Left forelimb (tissue), 1 donor: ENCODE measurements around the gene HYAL3.
"Not testable (repeated sequence)": the region's sequence is repeated elsewhere in the genome, so short reads cannot be mapped to it uniquely, and the experiment has no call there.

Experiments used
- DNase-seq: peaks from one replicate; pipeline ENCODE4 v3.0.0-alpha.2; 2018; ENCODE audit warnings: low spot score

Gene HYAL3

DNA sequence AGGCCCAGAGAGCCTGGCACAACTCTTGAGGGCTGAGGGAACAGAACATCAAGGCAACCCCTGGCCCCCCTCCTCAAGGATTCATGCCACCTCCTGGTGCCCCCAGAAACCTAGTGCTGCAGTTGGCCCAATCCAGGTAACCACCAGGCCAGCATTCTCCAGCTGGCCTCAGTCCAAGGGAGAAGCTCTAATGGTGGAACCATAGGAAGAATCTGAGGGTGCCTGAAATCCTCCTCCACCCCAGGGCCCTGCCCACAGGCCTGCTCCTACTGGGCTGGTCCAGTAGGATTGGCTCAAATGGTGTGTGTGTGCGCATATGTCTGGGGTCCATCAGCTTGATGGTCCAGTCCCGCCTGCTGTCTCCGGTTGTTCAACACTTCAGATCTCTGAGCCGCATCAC lies 15.6 kb upstream of the HYAL3 start:
- no peak for DNase-seq

DNA sequence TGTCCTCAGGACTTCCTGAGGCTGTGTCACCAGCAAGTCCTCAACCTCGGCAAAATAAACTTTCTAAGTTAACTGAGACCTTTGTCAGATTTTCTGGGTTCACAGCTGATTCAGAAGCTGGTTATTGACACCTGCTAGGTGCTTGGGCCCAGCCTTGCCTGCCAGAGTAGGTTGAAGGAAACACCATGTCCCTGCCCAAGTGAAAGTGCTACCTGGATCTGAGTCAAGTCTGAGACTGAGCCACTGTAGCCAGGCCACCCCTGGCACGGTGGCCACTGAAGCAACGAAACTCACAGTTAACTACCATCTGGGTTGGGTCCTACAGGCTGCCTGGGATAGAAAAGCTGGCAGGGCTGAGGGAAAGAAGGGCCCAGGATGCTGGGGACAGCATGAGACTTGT lies 15.1 kb upstream of the HYAL3 start:
- no peak for DNase-seq

DNA sequence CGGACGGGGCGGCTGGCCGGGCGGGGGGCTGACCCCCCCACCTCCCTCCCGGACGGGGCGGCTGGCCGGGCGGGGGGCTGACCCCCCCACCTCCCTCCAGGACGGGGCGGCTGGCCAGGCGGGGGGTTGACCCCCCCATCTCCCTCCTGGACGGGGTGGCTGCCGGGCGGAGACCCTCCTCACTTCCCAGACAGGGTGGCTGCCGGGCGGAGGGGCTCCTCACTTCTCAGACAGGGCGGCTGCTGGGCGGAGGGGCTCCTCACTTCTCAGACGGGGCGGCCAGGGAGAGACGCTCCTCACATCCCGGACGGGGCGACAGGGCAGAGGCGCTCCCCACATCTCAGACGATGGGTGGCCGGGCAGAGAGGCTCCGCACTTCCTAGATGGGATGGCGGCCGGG lies 12.8 kb upstream of the HYAL3 start:
- DNase-seq = not testable (repeated sequence)

DNA sequence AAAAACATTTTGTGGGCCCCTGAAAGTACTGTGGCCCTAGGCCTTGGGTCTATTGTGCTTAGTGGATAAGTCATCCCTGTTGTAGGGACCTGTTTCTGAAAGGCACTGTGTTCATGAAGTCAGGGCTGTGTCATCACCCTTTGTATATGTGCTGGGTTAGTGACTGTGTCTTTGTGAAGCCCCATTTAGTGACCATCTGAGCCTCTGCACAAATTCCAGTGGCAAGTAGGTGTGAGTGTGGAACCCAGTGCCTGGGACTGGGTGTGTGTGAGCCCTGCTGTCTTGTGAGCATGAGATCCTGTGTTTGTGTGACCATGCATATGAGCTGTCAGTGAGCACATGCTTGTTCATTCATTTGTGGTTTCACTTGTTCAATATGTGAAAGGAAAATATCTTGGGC lies 5.4 kb upstream of the HYAL3 start:
- no peak for DNase-seq

DNA sequence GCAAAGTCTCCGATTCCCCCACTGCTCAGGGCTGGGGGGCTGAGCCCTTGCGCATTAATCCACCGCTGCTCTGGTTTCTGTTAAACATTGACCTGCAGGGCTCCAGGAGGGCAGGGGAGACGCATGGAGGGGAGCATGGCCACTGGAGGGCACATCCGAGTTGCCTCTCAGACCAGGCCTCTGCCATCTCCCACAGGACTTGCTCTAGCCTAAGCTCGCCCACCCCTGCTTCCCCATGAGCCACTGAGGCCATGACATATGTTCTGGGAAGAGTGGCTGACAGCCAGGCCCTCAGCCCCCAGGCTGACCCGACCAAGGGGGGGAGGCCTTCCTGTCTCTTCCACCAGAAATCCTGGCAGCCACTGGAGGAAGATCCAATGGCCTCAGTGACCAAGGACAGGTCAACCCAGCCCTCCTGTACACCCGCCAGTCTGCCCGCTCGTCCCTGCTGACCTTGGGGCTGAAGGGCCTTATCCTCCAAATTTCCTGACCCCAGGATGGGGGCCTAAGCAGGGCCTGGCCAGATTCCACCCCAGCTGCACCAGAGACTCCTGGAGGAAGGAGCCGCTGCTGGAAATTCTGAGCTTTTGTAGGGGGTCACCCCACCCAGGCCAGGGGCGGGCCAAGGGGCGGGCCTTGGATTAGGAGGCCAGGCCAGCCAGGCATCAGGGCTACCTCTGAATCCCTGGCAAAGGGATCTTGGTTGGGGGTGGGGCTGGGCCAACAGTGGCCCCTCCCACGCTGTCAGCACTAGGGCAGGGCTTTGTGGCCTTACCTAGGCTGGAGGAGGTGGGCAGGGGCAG lies 4.0 kb upstream of the HYAL3 start, which contains the start of gene HYAL1:
HYAL1 (minus strand) TSS at position 562 of the 803 bp plus-strand sequence. CDS start 618 bp downstream, outside the sequence.
- DNase-seq = peak; percentile 64

DNA sequence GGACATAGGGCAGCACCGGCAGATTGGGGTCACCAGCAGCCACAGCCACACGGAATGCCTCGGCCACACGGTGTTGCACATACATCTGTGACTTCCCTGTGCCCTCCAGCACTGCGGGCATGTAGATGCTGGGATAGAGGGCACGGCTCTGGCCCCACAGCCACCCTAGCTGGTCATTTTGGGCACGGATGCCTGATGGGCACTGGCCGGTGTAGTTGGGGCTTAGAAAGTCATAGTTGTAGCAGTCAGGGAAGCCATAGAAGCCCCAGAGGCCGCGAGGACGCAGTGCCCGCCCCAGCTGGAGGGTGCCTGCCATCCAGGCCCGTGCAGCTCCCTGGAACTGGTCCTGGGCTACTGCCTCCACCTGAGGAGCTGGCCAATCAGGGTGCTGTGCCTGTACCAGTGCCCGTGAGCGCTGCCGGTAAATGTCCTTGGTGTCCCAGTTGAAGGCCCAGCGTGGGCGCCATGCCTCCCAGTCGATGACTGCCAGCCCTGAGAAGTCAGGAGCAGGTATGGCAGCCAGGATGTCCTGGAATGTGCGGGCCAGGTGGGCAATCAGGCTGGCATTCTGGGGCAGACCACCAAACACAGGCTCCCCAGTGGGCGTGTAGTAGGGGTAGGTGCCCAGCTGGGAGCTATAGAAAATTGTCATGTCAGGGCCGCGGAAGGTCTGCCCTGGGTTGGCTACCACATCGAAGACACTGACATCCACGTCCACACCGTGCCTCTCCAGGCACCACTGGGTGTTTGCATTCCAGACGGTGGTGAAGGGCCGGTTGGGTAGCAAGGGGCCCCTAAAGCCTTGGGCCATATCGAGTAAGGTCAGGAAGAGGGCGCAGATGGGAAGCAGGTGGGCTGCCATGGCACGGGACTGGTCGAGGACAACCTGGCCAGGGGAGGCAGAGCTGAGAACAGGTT lies 3.1 kb upstream of the HYAL3 start:
- no peak for DNase-seq

DNA sequence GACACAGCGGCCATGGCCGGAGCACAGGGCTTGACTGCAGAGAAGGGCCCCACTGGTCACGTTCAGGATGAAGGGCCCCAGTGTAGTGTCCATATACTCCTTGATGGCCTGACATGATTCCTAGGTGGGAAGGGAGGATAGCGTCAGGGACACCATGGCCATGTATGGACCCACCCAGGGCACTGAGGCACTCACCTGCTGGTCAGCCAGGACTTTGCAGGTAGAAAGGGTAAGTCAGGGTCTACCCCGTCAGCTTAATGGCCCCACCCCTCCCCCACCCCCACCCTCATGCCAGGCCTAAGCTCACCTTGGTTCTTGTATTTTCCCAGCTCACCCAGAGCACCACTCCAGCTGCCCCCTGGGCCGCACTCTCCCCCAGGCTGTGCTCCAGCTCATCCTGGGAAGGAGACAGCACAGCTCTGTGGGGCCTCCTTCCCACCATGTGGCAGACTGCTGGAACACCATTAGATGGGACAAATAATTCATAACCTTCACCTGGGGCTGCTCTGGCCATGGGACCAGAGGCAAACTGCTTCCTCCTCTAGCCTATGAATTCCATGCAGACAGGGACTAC lies 1.6 kb upstream of the HYAL3 start:
- no peak for DNase-seq

DNA sequence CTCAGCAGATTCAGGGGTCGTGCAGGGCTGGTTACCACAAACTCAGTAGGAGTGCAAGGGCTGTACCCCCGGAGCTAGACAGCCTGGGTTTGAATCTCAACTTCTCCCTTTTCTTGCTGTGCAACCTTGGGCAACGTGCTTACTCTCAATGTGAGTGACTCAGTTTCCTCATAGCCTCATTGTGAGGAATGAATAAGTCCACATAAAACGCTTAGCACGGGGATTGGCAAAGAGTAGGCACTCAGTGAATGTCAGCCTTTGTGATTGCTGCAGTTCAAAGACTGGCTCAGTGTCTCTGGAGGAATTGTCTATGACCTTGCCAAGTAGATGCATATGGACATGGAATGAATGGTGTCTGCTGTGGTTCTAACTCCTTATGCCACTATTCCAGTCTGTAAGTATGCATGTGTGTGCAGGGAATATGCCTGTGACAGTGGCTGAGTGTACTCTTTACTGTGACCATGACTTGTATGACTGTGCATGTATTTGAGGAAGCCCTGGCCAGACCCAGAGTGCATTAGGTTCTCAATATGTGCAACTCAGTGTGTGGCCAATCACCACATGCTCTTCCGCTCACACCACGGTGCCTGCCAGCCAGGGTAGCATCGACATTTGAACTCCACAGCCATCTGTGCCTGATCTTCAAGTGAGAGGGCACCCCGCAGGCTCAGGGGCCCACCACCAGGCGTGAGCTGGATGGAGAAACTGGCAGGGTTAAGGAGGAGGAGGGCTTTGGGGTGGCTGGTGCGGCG lies 900 bp upstream of the HYAL3 start:
- DNase-seq = peak; percentile 61

DNA sequence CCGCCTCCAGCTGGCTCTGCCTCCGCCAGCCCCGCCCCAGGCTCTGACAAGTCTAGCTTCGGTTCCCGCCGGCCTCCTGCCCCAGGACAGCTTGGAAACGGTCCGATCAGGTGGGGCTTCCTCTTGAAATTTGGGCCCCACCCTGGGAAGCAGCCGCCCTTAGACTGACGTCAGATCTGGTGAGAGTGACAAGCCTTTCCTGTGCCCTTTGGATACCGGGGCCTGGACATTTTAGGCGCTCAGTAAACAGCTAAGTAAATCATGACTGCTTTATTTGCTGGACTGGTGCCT lies 378 bp upstream of the HYAL3 start:
- DNase-seq = no peak

DNA sequence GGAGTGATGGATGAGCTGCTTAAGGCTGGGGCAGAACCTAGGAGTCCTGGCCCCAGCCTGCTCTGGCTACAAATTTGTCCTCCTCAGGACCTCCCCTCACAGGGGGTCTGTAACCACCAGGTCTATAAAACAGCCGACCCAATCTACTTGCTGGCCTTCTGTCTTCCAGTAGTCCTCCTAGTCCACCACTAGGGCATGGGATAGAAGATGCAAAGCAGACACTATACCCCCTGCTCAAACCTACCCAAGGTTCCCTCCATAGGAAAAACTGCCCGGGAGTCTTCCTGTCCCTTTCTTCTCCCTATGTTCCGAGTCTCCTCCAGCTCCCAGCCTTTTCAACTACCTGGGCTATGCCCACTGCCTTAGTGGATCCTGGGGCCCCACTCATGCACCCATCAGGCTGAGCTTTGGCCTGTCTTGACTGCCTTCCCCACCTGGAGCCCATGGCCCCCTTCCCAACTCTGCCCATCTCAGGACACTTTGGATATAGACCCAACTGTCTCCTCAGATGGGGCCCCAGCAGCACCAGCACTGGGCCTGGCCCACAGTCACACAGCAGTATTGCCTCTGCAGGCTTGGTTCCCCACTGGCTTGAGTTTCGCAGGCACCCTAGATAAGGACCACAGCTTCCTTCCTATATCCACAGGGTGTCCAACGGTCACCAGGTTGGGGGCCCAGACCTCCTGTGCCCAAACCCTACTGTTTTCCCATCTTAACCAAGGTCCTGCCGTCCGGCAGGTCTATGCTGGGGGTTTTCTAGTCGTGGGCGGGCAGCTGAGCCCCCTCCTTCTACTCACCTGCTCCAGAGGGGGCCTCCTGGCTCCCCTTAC lies 1.1 kb downstream of the HYAL3 start:
- peak; percentile 70 for DNase-seq

DNA sequence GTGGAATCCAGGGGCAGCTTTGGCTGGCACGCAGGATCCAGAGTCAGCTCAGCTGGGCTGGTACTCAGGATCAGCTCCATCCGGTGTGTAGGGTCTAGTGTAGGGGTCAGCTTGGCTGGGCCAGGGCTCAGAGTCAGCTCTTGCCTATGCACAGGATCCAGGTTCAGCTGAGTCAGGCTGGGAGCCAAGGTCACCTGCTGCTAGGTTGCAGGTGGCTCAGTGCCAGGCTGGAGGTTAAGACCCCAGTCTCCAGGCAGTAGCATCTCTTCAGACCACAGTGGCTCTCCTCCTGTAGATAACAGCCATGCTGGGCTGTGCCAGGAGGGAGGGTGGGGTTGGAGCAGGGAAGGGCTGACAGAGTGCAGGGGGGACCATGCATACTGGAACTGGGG lies 1.8 kb downstream of the HYAL3 start:
- no peak for DNase-seq

DNA sequence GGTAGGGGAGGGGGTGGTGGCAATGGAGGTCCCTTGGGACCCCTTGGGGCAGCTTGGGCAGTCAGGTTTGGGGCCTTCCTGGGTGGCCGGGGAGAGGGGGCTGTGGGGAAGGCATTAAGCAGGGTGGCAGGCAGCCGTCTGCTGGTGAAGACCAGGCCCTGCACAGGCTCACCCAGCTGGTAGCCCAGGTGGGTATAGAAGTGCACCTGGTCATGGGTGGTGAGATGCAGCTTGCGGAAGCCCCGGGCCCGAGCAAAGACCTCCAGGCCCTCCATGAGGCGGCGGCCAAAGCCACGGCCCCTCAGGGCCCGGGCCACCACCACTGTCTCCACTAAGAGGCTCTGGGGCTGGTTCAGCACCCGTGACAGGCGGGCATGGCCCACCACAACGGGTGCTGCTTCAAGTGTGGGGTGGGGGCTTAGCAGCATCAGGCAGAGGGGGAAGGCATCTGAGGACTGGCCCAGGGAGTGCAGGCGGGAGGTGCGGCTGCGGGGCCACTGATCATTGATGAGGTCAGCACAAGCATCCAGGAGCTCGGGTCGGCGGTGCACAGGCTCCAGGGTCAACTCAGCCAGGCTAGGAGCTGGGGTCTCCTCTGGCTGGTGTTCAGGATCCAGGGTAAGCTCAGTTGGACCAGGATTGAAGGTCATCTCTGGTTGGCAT lies 2.4 kb downstream of the HYAL3 start:
- DNase-seq = peak; percentile 64

DNA sequence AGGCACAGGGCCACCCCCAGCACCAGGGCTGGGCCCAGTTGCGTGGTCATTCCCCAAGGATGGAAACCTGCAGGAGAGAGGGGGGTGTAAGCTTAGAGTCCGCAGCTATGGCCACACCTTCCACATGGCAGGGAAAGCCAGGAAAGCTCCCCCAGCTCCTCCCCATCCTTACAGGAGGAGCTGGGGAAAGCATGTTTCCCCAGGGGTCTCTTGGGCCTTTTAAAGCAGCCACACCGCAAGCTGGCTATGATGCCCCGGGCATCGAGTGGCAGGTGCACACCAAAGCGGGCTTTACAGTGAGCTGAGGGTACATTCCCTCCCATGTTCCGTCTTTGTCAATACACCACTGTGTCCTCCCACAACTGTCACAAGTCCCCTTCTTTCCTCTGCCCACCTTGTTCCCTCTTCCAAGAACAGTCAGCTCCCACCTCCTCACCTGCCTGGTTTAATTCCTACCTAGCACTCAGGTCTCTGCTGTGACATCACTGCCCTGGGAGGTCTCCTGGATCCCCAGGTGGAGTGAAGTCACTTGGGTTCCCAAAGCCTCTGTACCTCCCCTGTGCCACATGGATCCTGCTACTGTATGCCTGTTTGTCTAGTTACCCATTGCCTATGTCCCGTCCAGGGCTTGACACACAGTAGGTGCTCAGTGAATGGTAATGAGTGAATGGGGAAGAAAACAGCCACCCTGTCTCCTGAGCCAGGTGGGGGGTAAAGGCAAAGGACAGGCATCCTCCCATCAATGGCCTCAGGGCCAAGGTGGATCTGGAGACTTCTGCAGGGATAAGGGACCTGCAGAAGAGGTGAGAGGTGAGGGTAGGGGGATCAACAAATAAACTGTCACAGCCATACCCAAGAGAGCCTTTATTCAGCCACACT lies 3.4 kb downstream of the HYAL3 start:
- peak; percentile 61 for DNase-seq

DNA sequence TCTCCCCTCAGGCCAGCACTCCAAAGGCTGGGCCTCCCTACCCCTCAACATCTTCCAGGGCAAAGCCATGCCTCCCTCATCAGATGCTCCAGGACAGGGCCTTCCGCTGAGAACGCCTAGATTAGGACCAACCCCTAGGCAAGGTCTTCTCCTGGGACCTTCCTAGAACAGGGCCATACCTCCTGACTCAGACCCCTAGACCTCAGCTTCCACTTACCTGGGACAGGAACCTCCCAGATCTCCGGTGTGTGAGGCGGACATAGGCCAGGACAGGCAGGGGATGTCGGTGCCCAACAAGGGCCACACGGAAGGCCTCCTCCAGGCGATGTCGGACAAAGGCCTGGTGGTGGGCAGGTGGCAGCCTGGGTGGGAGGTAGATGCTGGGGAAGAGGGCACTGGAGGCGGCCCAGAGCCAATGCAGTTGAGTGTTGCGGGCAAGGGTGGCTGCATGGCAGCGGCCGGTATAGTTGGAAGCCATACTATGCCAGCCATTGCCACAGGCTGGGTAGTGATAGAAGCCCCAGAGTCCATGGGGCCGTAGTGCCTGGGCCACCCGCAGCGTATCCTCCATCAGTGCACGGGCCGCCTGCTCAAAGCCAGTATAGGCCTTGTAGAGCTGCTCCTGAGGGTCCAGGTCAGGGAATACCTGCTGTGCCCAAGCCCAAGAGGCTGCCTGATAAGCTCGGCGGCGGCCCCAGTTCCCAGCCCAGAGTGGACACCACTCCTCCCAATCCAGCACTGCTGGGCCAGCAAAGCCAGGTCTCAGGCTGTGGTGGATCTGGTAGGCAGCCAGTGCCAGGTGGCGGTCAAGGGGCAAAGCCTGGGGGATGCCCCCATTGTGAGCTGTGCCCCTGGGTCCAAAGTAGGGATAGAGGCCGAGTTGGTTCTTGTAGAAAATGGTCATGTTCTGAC lies 4.5 kb downstream of the HYAL3 start:
- no peak for DNase-seq

DNA sequence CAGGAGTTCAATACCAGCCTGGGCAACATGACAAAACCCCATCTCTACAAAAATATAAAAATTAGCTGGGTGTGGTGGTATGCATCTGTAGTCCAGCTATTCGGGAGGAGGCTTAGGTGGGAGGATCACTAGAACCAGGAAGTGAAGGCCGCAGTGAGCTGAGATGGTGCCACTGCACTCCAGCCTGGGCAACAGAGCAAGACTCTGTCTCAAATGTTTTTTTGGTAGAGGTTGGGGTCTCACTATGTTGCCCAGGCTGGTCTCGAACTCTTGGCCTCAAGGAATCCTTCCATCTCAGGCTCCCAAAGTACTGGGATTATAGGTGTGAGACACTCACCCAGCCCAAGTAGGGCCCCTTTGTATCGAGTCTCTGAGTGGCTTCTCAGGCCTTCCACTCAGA lies 5.1 kb downstream of the HYAL3 start:
- DNase-seq = no peak

DNA sequence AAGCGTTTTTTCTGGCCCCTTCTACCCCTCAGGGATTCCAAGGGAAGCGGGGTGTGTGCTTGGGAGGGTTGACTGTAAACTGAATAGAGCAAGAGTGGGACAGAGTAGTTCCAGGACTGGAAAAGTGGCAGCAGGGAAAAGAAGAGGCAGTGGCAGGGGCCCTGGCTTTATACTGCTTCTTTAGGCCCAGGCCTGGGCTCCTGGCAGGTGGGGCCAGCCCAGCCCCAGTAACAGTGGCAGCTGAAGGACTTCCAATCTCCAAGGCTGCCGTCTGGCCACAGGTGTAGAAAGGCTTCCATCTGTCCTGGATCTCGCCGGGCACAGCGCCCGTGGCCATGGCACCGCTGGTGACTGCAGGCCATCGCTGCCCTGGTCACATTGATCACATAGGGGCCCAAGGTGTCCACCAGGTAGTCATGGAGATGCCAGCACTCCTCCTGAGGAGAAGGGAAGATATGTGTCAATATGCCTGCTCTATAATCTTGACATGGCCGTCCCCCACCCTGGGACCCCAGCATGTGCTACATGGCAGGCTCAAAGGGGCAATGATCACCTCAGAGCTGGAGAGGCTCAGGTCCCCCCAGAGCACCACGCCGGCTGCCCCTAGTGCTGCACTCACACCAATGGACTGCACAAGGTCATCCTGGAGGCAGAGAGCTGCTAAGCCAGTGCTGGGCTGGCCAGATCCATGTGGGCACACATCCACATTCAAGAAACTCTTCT lies 6.0 kb downstream of the HYAL3 start:
- no peak for DNase-seq

DNA sequence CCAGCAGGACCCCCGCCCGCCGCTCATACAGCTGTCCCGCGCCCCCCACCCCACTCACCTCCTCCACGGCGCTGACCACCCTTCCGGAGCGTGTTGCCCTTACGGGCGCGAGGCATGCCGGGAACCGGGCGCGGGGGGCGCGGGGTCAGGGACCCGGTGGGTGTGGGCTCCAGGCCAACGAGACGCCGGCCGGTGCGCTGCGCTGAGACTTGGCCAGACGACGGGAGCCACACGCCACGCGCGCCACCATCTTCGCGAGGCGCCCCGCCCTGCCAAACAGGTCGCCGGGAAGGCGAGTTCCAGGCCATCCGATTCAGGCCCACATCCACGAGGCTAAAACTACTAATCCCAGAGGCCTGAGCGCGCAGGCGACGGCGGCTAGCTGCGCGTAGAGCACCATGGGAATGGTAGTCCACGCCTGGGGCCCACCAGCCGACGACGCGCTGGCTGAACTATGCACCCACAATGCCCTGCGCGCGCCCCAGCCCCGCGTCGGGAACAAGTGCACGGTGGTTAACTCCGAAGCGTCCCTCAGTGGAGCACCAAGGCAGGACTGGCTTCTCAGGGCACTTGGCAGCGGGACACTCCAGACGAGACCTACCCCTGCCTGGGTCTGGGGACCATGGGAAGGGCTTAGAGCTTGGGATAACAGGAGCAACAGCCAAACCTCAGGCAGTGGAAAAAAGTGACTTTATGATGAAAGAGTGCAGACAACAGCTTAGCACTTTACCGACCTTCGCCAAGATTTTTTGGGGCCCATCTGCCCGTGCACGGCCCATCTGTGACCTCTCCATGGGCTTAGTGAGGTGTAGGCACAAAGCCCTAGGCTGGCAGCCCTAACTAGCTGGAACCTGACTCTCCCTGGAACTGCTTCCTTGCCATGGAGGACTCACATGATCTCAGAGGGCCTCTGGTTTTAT lies 6.8 kb downstream of the HYAL3 start, which contains the start of gene IFRD2:
IFRD2 (minus strand) TSS at position 271 of the 920 bp plus-strand sequence; CDS start at position 116, 155 bp downstream.
- DNase-seq = peak; percentile 96
